Upper lobe of right lung (tissue), 1 donor: ENCODE results near the gene ATP2B1. TPM values are rescaled to one million over a fixed set of nuclear protein-coding genes. Genes with fewer than 3 reads are reported as not detected.
A peak's percentile ranks its signal among the peaks of the same experiment; 100 is the strongest.

Experiments
- ATAC-seq: fragments of 200-7000 bp; cut with Tn5 transposase; one replicate; pipeline ENCODE4 v1.9.1; 2020; ENCODE audit warnings: mild to moderate bottlenecking, moderate library complexity
- DNase-seq: peaks from one replicate; pipeline ENCODE4 v3.0.0-alpha.2; 2020
- H3K27ac ChIP-seq: fragments of 200-600 bp; one replicate; pipeline ENCODE4 v1.8.0; 2022
- H3K27me3 ChIP-seq: fragments of 200-600 bp; one replicate; pipeline ENCODE4 v1.8.0; 2022; ENCODE audit warnings: mild to moderate bottlenecking
- H3K36me3 ChIP-seq: fragments of 200-600 bp; one replicate; pipeline ENCODE4 v1.8.0; 2022
- H3K4me1 ChIP-seq: fragments of 200-600 bp; one replicate; pipeline ENCODE4 v1.8.0; 2022
- H3K4me3 ChIP-seq: fragments of 200-600 bp; one replicate; pipeline ENCODE4 v1.8.0; 2022; ENCODE audit warnings: mild to moderate bottlenecking
- H3K9me3 ChIP-seq: fragments of 200-600 bp; one replicate; pipeline ENCODE4 v1.8.0; 2022
- CTCF ChIP-seq: fragments of 200-600 bp; IDR thresholded peaks from one replicate; pipeline ENCODE4 v1.8.0; 2022; ENCODE audit warnings: antibody characterized with exemption
- intact Hi-C: fragments of 100-400 bp; cut with DNase I; formaldehyde crosslinking; loops from one replicate; pipeline ENCODE4 v1.11.0; 2022
- total RNA-seq: library from RNA; stranded (reverse); fragmentation: NEBNext Ultra II Directional; extraction: Animal tissue kit (Norgen Biotek cat#: 25700); gene quantifications from one replicate; pipeline ENCODE4 v1.2.1, GENCODE V29; 2021
- donor health status: DM: no; HTN: yes; CAD: no; lungs with severe emphysema.

The ATP2B1 gene
- total RNA-seq, 1 donor from 2014 or later = 46.6 TPM

GRCh38 chr12:89650239-89650638 lies 58.4 kb downstream of the ATP2B1 start:
- H3K27ac ChIP-seq = no peak overlapping the region
- H3K36me3 ChIP-seq = no peaks in the 10 kb centered on the region
- no peak for DNase-seq
- no peak for ATAC-seq
- H3K4me3 ChIP-seq = no peak overlapping the region
- no peaks in the 10 kb centered on the region for H3K27me3 ChIP-seq
- no peaks in the 10 kb centered on the region for H3K4me1 ChIP-seq
- no peak for TF ChIP-seq CTCF
- intact Hi-C loops = no loop called here
- H3K9me3 ChIP-seq = no peaks in the 10 kb centered on the region

GRCh38 chr12:89649820-89650219 lies 58.8 kb downstream of the ATP2B1 start:
- Histone ChIP-seq H3K4me1 (no peaks in the 10 kb centered on the region), H3K27ac (no peak overlapping the region), H3K36me3 (no peaks in the 10 kb centered on the region), H3K9me3 (no peaks in the 10 kb centered on the region), H3K4me3 (no peak overlapping the region), H3K27me3 (no peaks in the 10 kb centered on the region)
- no peak for DNase-seq
- TF ChIP-seq CTCF = no peak
- intact Hi-C loops = no loop called here
- no peak for ATAC-seq

GRCh38 chr12:89649139-89649538 lies 59.5 kb downstream of the ATP2B1 start:
- Histone ChIP-seq H3K4me1 (no peaks in the 10 kb centered on the region), H3K4me3 (no peak overlapping the region), H3K27ac (no peak overlapping the region), H3K27me3 (no peaks in the 10 kb centered on the region), H3K9me3 (no peaks in the 10 kb centered on the region), H3K36me3 (no peaks in the 10 kb centered on the region)
- ATAC-seq = no peak
- no peak for DNase-seq
- intact Hi-C loops = no loop called here
- TF ChIP-seq CTCF = no peak

GRCh38 chr12:89648211-89648930 lies 60.3 kb downstream of the ATP2B1 start:
- no peaks in the 10 kb centered on the region for H3K9me3 ChIP-seq
- H3K4me1 ChIP-seq = no peaks in the 10 kb centered on the region
- peak; percentile 66 for ATAC-seq
- H3K27ac ChIP-seq = no peak overlapping the region
- H3K4me3 ChIP-seq = no peak overlapping the region
- no peaks in the 10 kb centered on the region for H3K27me3 ChIP-seq
- intact Hi-C loops = no loop called here
- no peak for TF ChIP-seq CTCF
- no peaks in the 10 kb centered on the region for H3K36me3 ChIP-seq
- no peak for DNase-seq

- Histone ChIP-seq H3K27me3 (no peaks in the 10 kb centered on the region), H3K4me1 (no peaks in the 10 kb centered on the region), H3K9me3 (no peaks in the 10 kb centered on the region), H3K36me3 (peaks cover 8% of the 10 kb centered on the region), H3K4me3 (no peak overlapping the region), H3K27ac (no peak overlapping the region)
- no peak for ATAC-seq
- no peak for TF ChIP-seq CTCF
- intact Hi-C loops = no loop called here
- DNase-seq = no peak
Observed at GRCh38 chr12:89645434-89645833, 63.2 kb downstream of the ATP2B1 start.

GRCh38 chr12:89642959-89643358 lies 65.7 kb downstream of the ATP2B1 start:
- Histone ChIP-seq H3K27ac (no peak overlapping the region), H3K9me3 (no peaks in the 10 kb centered on the region), H3K4me3 (no peak overlapping the region), H3K4me1 (no peaks in the 10 kb centered on the region), H3K36me3 (peaks cover 8% of the 10 kb centered on the region), H3K27me3 (no peaks in the 10 kb centered on the region)
- TF ChIP-seq CTCF = no peak
- no peak for DNase-seq
- intact Hi-C loops = no loop called here
- ATAC-seq = no peak
